Chondrocyte (in vitro differentiated cells): ENCODE results near the gene LAMB2. TPM values are rescaled to one million over a fixed set of nuclear protein-coding genes. Genes with fewer than 3 reads are reported as not detected.

ENCODE experiments used
- DNase-seq: peaks from one replicate; pipeline ENCODE4 v3.0.0; 2021; ENCODE audit warnings: mixed read lengths, low spot score
- H3K27ac Mint-ChIP-seq: one replicate; pipeline ENCODE4 v1.8.0; 2021; ENCODE audit warnings: mild to moderate bottlenecking, moderate library complexity, mixed read lengths; ENCODE audit not compliant: unreplicated experiment
- H3K27me3 Mint-ChIP-seq: 2 replicates; pipeline ENCODE4 v1.8.0; 2021; ENCODE audit warnings: low read depth, mixed read lengths
- H3K36me3 Mint-ChIP-seq: 2 replicates; pipeline ENCODE4 v1.8.0; 2021; ENCODE audit warnings: low read depth, mixed read lengths
- H3K4me1 Mint-ChIP-seq: 2 replicates; pipeline ENCODE4 v1.8.0; 2021; ENCODE audit warnings: low read depth, mild to moderate bottlenecking, mixed read lengths
- H3K4me3 Mint-ChIP-seq: one replicate; pipeline ENCODE4 v1.8.0; 2021; ENCODE audit warnings: mild to moderate bottlenecking, moderate library complexity, mixed read lengths; ENCODE audit not compliant: unreplicated experiment
- H3K9me3 Mint-ChIP-seq: 2 replicates; pipeline ENCODE4 v1.8.0; 2021; ENCODE audit warnings: low read depth, mixed read lengths
- CTCF ChIP-seq: fragments of 200-600 bp; sonication (generic); IDR thresholded peaks from 2 replicates; pipeline ENCODE4 v1.5.0; 2021; ENCODE audit warnings: antibody characterized with exemption, mild to moderate bottlenecking, moderate library complexity
- microRNA-seq: library from miRNA; unstranded; fragments of <30 nt; microRNA quantifications from one replicate; pipeline ENCODE4 v1.2.0, GENCODE V29; 2020; ENCODE audit warnings: borderline number of aligned reads
- total RNA-seq: library from RNA; stranded (reverse); gene quantifications from 3 replicates; pipeline ENCODE4 v1.2.1, GENCODE V29; 2021

LAMB2 gene
- total RNA-seq, 1 donor from 2014 or later, result 1,075 TPM

GRCh38 chr3:49092938-49093852 is 39.7 kb downstream of the LAMB2 start:
- H3K9me3 Mint-ChIP-seq, result no peaks in the 10 kb centered on the region
- peak overlapping the region; percentile 96 for H3K27ac Mint-ChIP-seq
- peaks cover 3% of the 10 kb centered on the region for H3K36me3 Mint-ChIP-seq
- H3K4me3 Mint-ChIP-seq, result peak overlapping the region; percentile 88
- no peaks in the 10 kb centered on the region for H3K27me3 Mint-ChIP-seq
- H3K4me1 Mint-ChIP-seq, result peaks cover 37% of the 10 kb centered on the region
- DNase-seq, result peak; percentile 85
- TF ChIP-seq CTCF, result no peak

GRCh38 chr3:49081429-49081828 is 51.4 kb downstream of the LAMB2 start:
- H3K27me3 Mint-ChIP-seq, result no peaks in the 10 kb centered on the region
- TF ChIP-seq CTCF, result no peak
- no peaks in the 10 kb centered on the region for H3K9me3 Mint-ChIP-seq
- H3K4me1 Mint-ChIP-seq, result no peaks in the 10 kb centered on the region
- H3K36me3 Mint-ChIP-seq, result peaks cover 10% of the 10 kb centered on the region
- no peak overlapping the region for H3K27ac Mint-ChIP-seq
- DNase-seq, result peak; percentile 46
- H3K4me3 Mint-ChIP-seq, result no peak overlapping the region

- H3K9me3 Mint-ChIP-seq, result no peaks in the 10 kb centered on the region
- TF ChIP-seq CTCF, result no peak
- H3K27ac Mint-ChIP-seq, result no peak overlapping the region
- DNase-seq, result no peak
- no peak overlapping the region for H3K4me3 Mint-ChIP-seq
- H3K36me3 Mint-ChIP-seq, result peaks cover 16% of the 10 kb centered on the region
- H3K27me3 Mint-ChIP-seq, result no peaks in the 10 kb centered on the region
- H3K4me1 Mint-ChIP-seq, result no peaks in the 10 kb centered on the region
Observed at GRCh38 chr3:49079270-49079669, 53.6 kb downstream of the LAMB2 start.

GRCh38 chr3:49076646-49077045 is 56.2 kb downstream of the LAMB2 start:
- TF ChIP-seq CTCF, result no peak
- Mint-ChIP-seq H3K27me3 (no peaks in the 10 kb centered on the region), H3K36me3 (peaks cover 26% of the 10 kb centered on the region)

GRCh38 chr3:49076116-49076515 is 56.7 kb downstream of the LAMB2 start:
- no peak for DNase-seq
- Mint-ChIP-seq H3K9me3 (no peaks in the 10 kb centered on the region), H3K36me3 (peaks cover 27% of the 10 kb centered on the region), H3K27ac (no peak overlapping the region), H3K4me1 (no peaks in the 10 kb centered on the region), H3K27me3 (no peaks in the 10 kb centered on the region), H3K4me3 (no peak overlapping the region)
- TF ChIP-seq CTCF, result no peak

More at GRCh38 chr3:49076646-49077045, 56.2 kb downstream of the LAMB2 start:
- Mint-ChIP-seq H3K9me3 (no peaks in the 10 kb centered on the region), H3K4me1 (no peaks in the 10 kb centered on the region), H3K4me3 (no peak overlapping the region), H3K27ac (no peak overlapping the region)
- peak; percentile 19 for DNase-seq

Small RNAs within 50 kb of the gene (microRNA-seq; reads per million reads assigned to microRNA genes)
- not detected for gene MIR6890

Other genes with a start within 250 kb of the LAMB2 start
- 21.7 to 28.1 TPM (median 23.7 TPM) in 3 replicates for gene SLC25A20, start 234.2 kb downstream of the LAMB2 start, total RNA-seq
- gene ARIH2, start 214.2 kb downstream of the LAMB2 start, total RNA-seq, result 61.7 to 69.9 TPM (median 69.2 TPM) in 3 replicates
- 25.6 to 31.0 TPM (median 26.3 TPM) in 3 replicates for gene P4HTM, start 142.8 kb downstream of the LAMB2 start, total RNA-seq
- 164 to 222 TPM (median 168 TPM) in 3 replicates for gene WDR6, start 125.7 kb downstream of the LAMB2 start, total RNA-seq
- gene DALRD3, start 114.5 kb downstream of the LAMB2 start, total RNA-seq, result 18.3 to 29.7 TPM (median 21.5 TPM) in 3 replicates
- gene NDUFAF3, start 110.9 kb downstream of the LAMB2 start, total RNA-seq, result 60.4 to 74.3 TPM (median 69.2 TPM) in 3 replicates
- 133 to 199 TPM (median 140 TPM) in 3 replicates for gene IMPDH2, start 103.7 kb downstream of the LAMB2 start, total RNA-seq
- gene QRICH1, start 39.0 kb downstream of the LAMB2 start, total RNA-seq, result 77.5 to 89.5 TPM (median 79.3 TPM) in 3 replicates
- 144 to 225 TPM (median 177 TPM) in 3 replicates for gene QARS1, start 28.3 kb downstream of the LAMB2 start, total RNA-seq
- 34.2 to 43.4 TPM (median 35.6 TPM) in 3 replicates for gene USP19, start 12.2 kb downstream of the LAMB2 start, total RNA-seq
- gene CCDC71, start 33.3 kb upstream of the LAMB2 start, total RNA-seq, result 18.1 to 19.4 TPM (median 18.7 TPM) in 3 replicates
- gene KLHDC8B, start 38.5 kb upstream of the LAMB2 start, total RNA-seq, result 15.6 to 40.8 TPM (median 35.1 TPM) in 3 replicates
- gene C3orf62, start 144.2 kb upstream of the LAMB2 start, total RNA-seq, result 4.6 to 7.3 TPM (median 6.9 TPM) in 3 replicates
- gene USP4, start 207.0 kb upstream of the LAMB2 start, total RNA-seq, result 31.6 to 41.0 TPM (median 31.9 TPM) in 3 replicates
- gene GPX1, start 225.3 kb upstream of the LAMB2 start, total RNA-seq, result 87.9 to 92.6 TPM (median 91.3 TPM) in 3 replicates